Measurements from ENCODE around the gene FAM25G.
"Not testable (repeated sequence)": the region's sequence is repeated elsewhere in the genome, so short reads cannot be mapped to it uniquely, and the experiment has no call there.

GRCh38 chr10:47465216-47465917 is 26.1 kb downstream of the FAM25G start:
- TF ChIP-seq POLR2A (IDR thresholded peaks at IDR 0.05; ENCODE audit: control extremely low read depth in 1 of 2, low read depth in 2 of 2, low read length in 2 of 2); CTCF (IDR thresholded peaks at IDR 0.05; ENCODE audit: control extremely low read depth in 1 of 3, insufficient read depth in 1 of 3, low read depth in 1 of 3, low read length in 3 of 3); POU5F1 (IDR thresholded peaks at IDR 0.05; ENCODE audit: low read depth, low read length); EZH2 (IDR thresholded peaks at IDR 0.05; ENCODE audit: low read depth, low read length, severe bottlenecking); SP4 (IDR thresholded peaks at IDR 0.05; ENCODE audit: low read length); TEAD4 (IDR thresholded peaks at IDR 0.05; ENCODE audit: low read depth, low read length); RAD21 (IDR thresholded peaks at IDR 0.05 in 1 of 2, conservative IDR thresholded peaks at IDR 0.05 in 1 of 2; ENCODE audit: low read depth in 2 of 2, low read length in 2 of 2): not testable (repeated sequence)
